Panc1 (cell line): ENCODE data around the gene ATP2A2. TPM values are rescaled to one million over a fixed set of nuclear protein-coding genes. Genes with fewer than 3 reads are reported as not detected.
A peak's percentile ranks its signal among the peaks of the same experiment; 100 is the strongest.

Source experiments
- ATAC-seq: fragments of 200-7000 bp; cut with Tn5 transposase; 2 replicates; pipeline ENCODE4 v1.9.1; 2020; ENCODE audit warnings: mild to moderate bottlenecking, moderate library complexity
- BruUV-seq: library from RNA; stranded (reverse); fragments of 400-500 nt; replicated peaks from 2 replicates; lab custom pipeline; 2021; lab: Mats Ljungman, UMichigan
- CTCF ChIA-PET: fragments of 300-600 bp; sonication (Branson Sonifier 250); formaldehyde crosslinking; loops from one replicate; lab custom pipeline; 2022; ENCODE audit warnings: antibody characterized with exemption; lab: Charles Lee
- POLR2A ChIA-PET: fragments of 300-600 bp; sonication (Branson Sonifier 250); formaldehyde crosslinking; loops from one replicate; lab custom pipeline; 2022; ENCODE audit warnings: antibody characterized with exemption; lab: Charles Lee
- DNase-seq: peaks from one replicate; pipeline ENCODE4 v3.0.0-alpha.2; 2010; ENCODE audit warnings: low read depth, low spot score
- H3K27ac ChIP-seq: 2 replicates; pipeline ENCODE4 v1.5.1; 2011; ENCODE audit warnings: mild to moderate bottlenecking, low read length, inconsistent platforms
- H3K27me3 ChIP-seq: fragments of 200-500 bp; sonication (Bioruptor generic); 2 replicates; pipeline ENCODE4 v1.6.0; 2014; ENCODE audit warnings: low read length, inconsistent platforms; ENCODE audit not compliant: control insufficient read depth, insufficient read depth
- H3K36me3 ChIP-seq: fragments of 200-500 bp; sonication (Bioruptor generic); 2 replicates; pipeline ENCODE4 v1.5.1; 2014; ENCODE audit warnings: inconsistent platforms, mild to moderate bottlenecking, low read length, moderate library complexity; ENCODE audit not compliant: control insufficient read depth, insufficient read depth
- H3K4me1 ChIP-seq: 2 replicates; pipeline ENCODE4 v1.5.1; 2011; ENCODE audit warnings: inconsistent platforms, mild to moderate bottlenecking, low read length, moderate library complexity; ENCODE audit not compliant: control insufficient read depth, insufficient read depth
- H3K4me3 ChIP-seq, 2 experiments: 2 replicates each; pipeline ENCODE4 v1.5.1; 2011 to 2012; ENCODE audit warnings: low read depth in 2 of 2, low read length in 2 of 2, mild to moderate bottlenecking in 2 of 2, inconsistent platforms in 1 of 2, moderate library complexity in 1 of 2
- H3K9me3 ChIP-seq: fragments of 200-500 bp; sonication (Bioruptor generic); 2 replicates; pipeline ENCODE4 v1.5.1; 2014; ENCODE audit warnings: low read depth, mild to moderate bottlenecking, inconsistent platforms, low read length, moderate library complexity; ENCODE audit not compliant: control insufficient read depth, insufficient read depth
- CTCF ChIP-seq: fragments of 450-650 bp; IDR thresholded peaks from 2 replicates; pipeline ENCODE4 v1.5.1; 2017; ENCODE audit warnings: mild to moderate bottlenecking
- POLR2AphosphoS5 ChIP-seq: IDR thresholded peaks from 2 replicates; pipeline ENCODE4 v1.6.1; 2012; ENCODE audit warnings: mild to moderate bottlenecking, low read depth, low read length, moderate library complexity
- REST ChIP-seq, 2 experiments: IDR thresholded peaks; 2 replicates each; pipeline ENCODE4 v1.6.1; 2011 to 2012; ENCODE audit warnings: low read depth in 2 of 2, control low read depth in 1 of 2, low read length in 1 of 2, mild to moderate bottlenecking in 1 of 2, moderate library complexity in 1 of 2; ENCODE audit not compliant: insufficient read depth in 1 of 2
- SIN3A ChIP-seq: IDR thresholded peaks from 2 replicates; pipeline ENCODE4 v1.6.1; 2012; ENCODE audit warnings: low read depth, mild to moderate bottlenecking, low read length, moderate library complexity, borderline replicate concordance; ENCODE audit not compliant: insufficient read depth
- TCF7L2 ChIP-seq: IDR thresholded peaks from 2 replicates; pipeline ENCODE4 v1.6.1; 2011; ENCODE audit warnings: mild to moderate bottlenecking, low read depth, low read length, inconsistent platforms
- in situ Hi-C: cut with HindIII; loops from 2 replicates; pipeline ENCODE4 v1.10.0; 2016; ENCODE audit warnings: low sequenced_read_pairs, low pct_unique_long_range_greater_than_20kb
- intact Hi-C: fragments of 100-400 bp; cut with micrococcal nuclease; formaldehyde crosslinking; loops from one replicate; pipeline ENCODE4 v1.10.0; 2022; ENCODE audit not compliant: unreplicated experiment
- total RNA-seq: library from RNA; stranded (reverse); gene quantifications from one replicate; pipeline ENCODE4 v1.2.1, GENCODE V29; 2021; ENCODE audit not compliant: unreplicated experiment

The ATP2A2 gene
- total RNA-seq, 1 experiment from 2014 or later = 286 TPM

- POLR2A ChIA-PET = interaction anchor here (0.5 kb wide), 1 partner anchor 84 kb away, joined by 5 read pairs; no protein-coding TSS in a partner anchor
- Histone ChIP-seq H3K4me1 (no peaks in the 10 kb centered on the region), H3K27me3 (no peaks in the 10 kb centered on the region), H3K36me3 (no peaks in the 10 kb centered on the region; the same call in 1 of the 2 replicates), H3K27ac (no peak overlapping the region), H3K4me3 (no peak overlapping the region), H3K9me3 (no peaks in the 10 kb centered on the region)
- BruUV-seq = no TSS peak
- CTCF ChIA-PET = no interaction called here
- TF ChIP-seq SIN3A = no peak
- TF ChIP-seq POLR2AphosphoS5 = peak; percentile 65
- no peak for TF ChIP-seq REST (IDR thresholded peaks at IDR 0.05; ENCODE audit: insufficient read depth in 1 of 2, low read depth in 2 of 2, low read length in 1 of 2)
- TF ChIP-seq TCF7L2 = no peak
- TF ChIP-seq CTCF = no peak
- intact Hi-C loops = loop anchor here (10.0 kb wide), 1 partner anchor 81 kb away; no protein-coding TSS in a partner anchor
- DNase-seq (no peak), ATAC-seq (no peak)
- in situ Hi-C loops = no loop called here
Measured at GRCh38 chr12:110353211-110353965, 72.3 kb downstream of the ATP2A2 start.

DNA sequence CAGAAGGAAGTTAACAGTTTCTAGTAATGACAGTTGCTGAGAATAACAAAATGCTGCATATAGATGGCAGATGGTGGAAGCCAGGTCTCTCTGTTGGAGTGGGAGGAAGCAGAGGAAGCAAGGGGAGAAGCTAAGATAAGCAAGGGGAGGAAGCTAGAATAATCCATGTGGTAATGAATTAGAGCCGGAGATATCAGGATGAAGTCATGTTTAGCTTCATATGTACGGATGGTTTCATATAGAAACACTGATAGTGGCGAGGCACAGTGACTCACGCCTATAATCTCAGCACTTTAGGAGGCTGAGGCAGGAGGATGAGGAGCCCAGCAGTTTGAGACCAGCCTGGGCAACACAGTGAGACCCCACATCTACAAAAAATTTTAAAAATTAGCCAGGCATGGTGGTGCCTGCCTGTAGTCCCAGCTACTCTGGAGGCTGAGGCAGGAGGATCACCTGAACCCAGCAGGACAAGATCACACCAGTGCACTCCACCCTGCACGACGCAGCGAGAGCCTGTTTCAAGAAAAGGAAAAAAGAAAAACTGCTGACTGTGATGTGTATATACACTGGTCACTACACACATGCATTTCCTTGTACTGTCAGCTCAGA, 73.2 kb downstream of the ATP2A2 start:
- no peaks in the 10 kb centered on the region for H3K4me1 ChIP-seq
- H3K27ac ChIP-seq = no peak overlapping the region
- H3K36me3 ChIP-seq = no peaks in the 10 kb centered on the region; the same call in 1 of the 2 replicates
- no TSS peak for BruUV-seq
- H3K9me3 ChIP-seq = no peaks in the 10 kb centered on the region
- TF ChIP-seq TCF7L2 (no peak), REST (IDR thresholded peaks at IDR 0.05; ENCODE audit: insufficient read depth in 1 of 2, low read depth in 2 of 2, low read length in 1 of 2) (no peak), CTCF (no peak), POLR2AphosphoS5 (no peak), SIN3A (no peak)
- intact Hi-C loops = loop anchor here (10.0 kb wide), 1 partner anchor 81 kb away; no protein-coding TSS in a partner anchor
- no peak overlapping the region for H3K4me3 ChIP-seq
- H3K27me3 ChIP-seq = no peaks in the 10 kb centered on the region
- CTCF ChIA-PET = no interaction called here
- POLR2A ChIA-PET = interaction anchor here (0.5 kb wide), 1 partner anchor 73 kb away, joined by 4 read pairs; no protein-coding TSS in a partner anchor
- ATAC-seq (no peak), DNase-seq (no peak)
- in situ Hi-C loops = no loop called here
